CD14-positive monocyte (primary cell): ENCODE results near the gene VTI1B. TPM values are rescaled to one million over a fixed set of nuclear protein-coding genes. Genes with fewer than 3 reads are reported as not detected.

Source experiments
- DNase-seq, 3 donors: peaks; one replicate each; pipeline ENCODE4 v3.0.0-alpha.2; 2011 to 2022
- H2AFZ ChIP-seq: 2 replicates; pipeline ENCODE4 v1.6.0; 2012; ENCODE audit warnings: mild to moderate bottlenecking, low read depth, low read length, inconsistent platforms; ENCODE audit not compliant: insufficient read depth, poor library complexity, severe bottlenecking
- H3K27ac ChIP-seq, 2 donors: 1 replicate in 1 of 2; 2 replicates in 1 of 2; pipeline ENCODE4 v1.5.1; 2012 to 2013; ENCODE audit warnings: low read length in 2 of 2, control low read depth in 1 of 2, inconsistent platforms in 1 of 2, low read depth in 1 of 2, mild to moderate bottlenecking in 1 of 2
- H3K27me3 ChIP-seq, 2 donors: one replicate each; pipeline versions ENCODE4 v1.6.0 to v1.6.1; 2011 to 2013; ENCODE audit warnings: low read length in 2 of 2; ENCODE audit not compliant: control insufficient read depth in 2 of 2, insufficient read depth in 2 of 2
- H3K36me3 ChIP-seq, 2 donors: replicated peaks in 1 of 2; 1 replicate in 1 of 2; 2 replicates in 1 of 2; pipeline versions ENCODE4 v1.5.1 to v1.6.1; 2012 to 2013; ENCODE audit warnings: low read length in 2 of 2, control low read depth in 1 of 2, inconsistent platforms in 1 of 2, mild to moderate bottlenecking in 1 of 2; ENCODE audit not compliant: insufficient read depth in 2 of 2, control insufficient read depth in 1 of 2
- H3K4me1 ChIP-seq, 2 donors: 1 replicate in 1 of 2; 2 replicates in 1 of 2; pipeline versions ENCODE4 v1.5.1 to v1.6.1; 2012 to 2013; ENCODE audit warnings: low read length in 2 of 2, control low read depth in 1 of 2, inconsistent platforms in 1 of 2, mild to moderate bottlenecking in 1 of 2, moderate library complexity in 1 of 2; ENCODE audit not compliant: insufficient read depth in 2 of 2, control insufficient read depth in 1 of 2
- H3K4me2 ChIP-seq: replicated peaks from 2 replicates; pipeline ENCODE3; 2012; ENCODE audit warnings: low read length, moderate library complexity, mild to moderate bottlenecking; ENCODE audit not compliant: poor library complexity, severe bottlenecking; ENCODE audit errors: extremely low read depth
- H3K4me3 ChIP-seq, 3 experiments: fragments of 200-600 bp in 1 of 3; sonication (generic) in 1 of 3; replicated peaks in 1 of 3; 1 replicate in 2 of 3; 2 replicates in 1 of 3; pipeline ENCODE4 v1.5.1; 2011 to 2013; ENCODE audit warnings: low read length in 3 of 3, mild to moderate bottlenecking in 3 of 3, control low read depth in 2 of 3, low read depth in 2 of 3, inconsistent platforms in 1 of 3, moderate library complexity in 1 of 3
- H3K79me2 ChIP-seq: 2 replicates; pipeline ENCODE4 v1.6.0; 2012; ENCODE audit warnings: mild to moderate bottlenecking, control low read depth, inconsistent platforms, low read length, moderate library complexity; ENCODE audit not compliant: insufficient read depth
- H3K9ac ChIP-seq: 2 replicates; pipeline ENCODE4 v1.6.0; 2017; ENCODE audit warnings: low read length, mild to moderate bottlenecking; ENCODE audit not compliant: insufficient read depth, poor library complexity, severe bottlenecking
- H3K9me3 ChIP-seq, 2 donors: replicated peaks in 1 of 2; 1 replicate in 1 of 2; 2 replicates in 1 of 2; pipeline versions ENCODE4 v1.5.1 to v1.6.1; 2012 to 2013; ENCODE audit warnings: low read length in 2 of 2, control low read depth in 1 of 2; ENCODE audit not compliant: control insufficient read depth in 1 of 2, insufficient read depth in 1 of 2
- H4K20me1 ChIP-seq: 2 replicates; pipeline ENCODE4 v1.6.0; 2012; ENCODE audit warnings: mild to moderate bottlenecking, low read length, control low read depth, moderate library complexity; ENCODE audit not compliant: insufficient read depth
- H3K27ac Mint-ChIP-seq, 7 donors: one replicate each; pipeline ENCODE4 v1.8.0; 2020; ENCODE audit warnings: mild to moderate bottlenecking in 7 of 7, mixed read lengths in 7 of 7, moderate library complexity in 6 of 7, inconsistent platforms in 2 of 7
- H3K27me3 Mint-ChIP-seq, 3 donors: one replicate each; pipeline ENCODE4 v1.8.0; 2021 to 2022; ENCODE audit warnings: low read depth in 3 of 3, mild to moderate bottlenecking in 3 of 3, mixed read lengths in 3 of 3, moderate library complexity in 3 of 3, inconsistent platforms in 1 of 3
- H3K36me3 Mint-ChIP-seq, 2 donors: one replicate each; pipeline ENCODE4 v1.8.0; 2020; ENCODE audit warnings: mixed read lengths in 2 of 2, inconsistent platforms in 1 of 2, mild to moderate bottlenecking in 1 of 2
- H3K4me1 Mint-ChIP-seq: one replicate; pipeline ENCODE4 v1.8.0; 2020; ENCODE audit warnings: mild to moderate bottlenecking, mixed read lengths
- H3K4me3 Mint-ChIP-seq, 2 donors: one replicate each; pipeline ENCODE4 v1.8.0; 2020; ENCODE audit warnings: mild to moderate bottlenecking in 2 of 2, mixed read lengths in 2 of 2, moderate library complexity in 1 of 2
- H3K9me3 Mint-ChIP-seq, 7 donors: one replicate each; pipeline ENCODE4 v1.8.0; 2020 to 2022; ENCODE audit warnings: mixed read lengths in 7 of 7, mild to moderate bottlenecking in 6 of 7, moderate library complexity in 6 of 7, inconsistent platforms in 2 of 7
- WGBS: methylation state at CpG from one replicate; pipeline ENCODE4 v1.1.5; 2013; ENCODE audit warnings: missing lambda C conversion rate; ENCODE audit not compliant: insufficient coverage; 5-methylcytosine and 5-hydroxymethylcytosine counted together
- intact Hi-C, 2 donors: fragments of 100-400 bp; cut with micrococcal nuclease; formaldehyde crosslinking; loops; one replicate each; pipeline versions ENCODE4 v1.15.0 to v1.15.1; 2023
- polyA minus RNA-seq: library from RNA; depleted of rRNA, polyadenylated mRNA; stranded (reverse); fragments of >200 nt; gene quantifications from 2 replicates; pipeline ENCODE4 v1.2.3, GENCODE V29; 2012
- polyA plus RNA-seq, 3 donors: library from polyadenylated mRNA; depleted of rRNA in 1 of 3; unstranded in 2 of 3; stranded (reverse) in 1 of 3; fragments of 300-500 nt in 2 of 3; fragments of >200 nt in 1 of 3; fragmentation: Illumina TruSeq in 2 of 3; gene quantifications; 1 replicate in 2 of 3; 2 replicates in 1 of 3; pipeline ENCODE4 v1.2.3, GENCODE V29; 2012 to 2021
- total RNA-seq, 12 experiments: library from RNA in 1 of 12; stranded (reverse) in 1 of 12; fragments of 120-200 nt in 1 of 12; gene quantifications; one replicate each; pipeline ENCODE4 v1.2.4 and lab custom pipeline; 2013 to 2026; ENCODE audit warnings: mixed read lengths in 6 of 12, inconsistent platforms in 1 of 12
- TF ChIP-seq, protein P1 (sequence below): fragments of 200-600 bp; IDR thresholded peaks from one replicate; pipeline ENCODE4 v1.8.0; 2022; ENCODE audit warnings: antibody characterized with exemption, mild to moderate bottlenecking

The VTI1B gene, protein sequence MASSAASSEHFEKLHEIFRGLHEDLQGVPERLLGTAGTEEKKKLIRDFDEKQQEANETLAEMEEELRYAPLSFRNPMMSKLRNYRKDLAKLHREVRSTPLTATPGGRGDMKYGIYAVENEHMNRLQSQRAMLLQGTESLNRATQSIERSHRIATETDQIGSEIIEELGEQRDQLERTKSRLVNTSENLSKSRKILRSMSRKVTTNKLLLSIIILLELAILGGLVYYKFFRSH
- total RNA-seq (2013): 86.1 TPM
- 10 to 100 TPM; 31.3 to 84.7 (median 84.5) TPM for polyA plus RNA-seq
- 18.4 and 27.4 TPM in 2 replicates for polyA minus RNA-seq
- total RNA-seq (lab: John Stamatoyannopoulos, UW): 19.9 to 69.4 (median 54.6) reads per million in 11 experiments

GRCh38 chr14:67674480-67675218 is at the start of gene VTI1B:
Gene VTI1B (minus strand): TSS chr14:67674632. CDS start chr14:67674489, 143 bp downstream.
- peak within 1 kb of the TSS; percentile 95 for H3K9ac ChIP-seq
- intact Hi-C loops: loop anchor here (5.0 to 10.0 kb wide), 3 partner anchors 33 to 72 kb away; partner anchors contain the start of genes ARG2 (in 1 of the 2) and PIGH (in 1 of the 2)
- H3K36me3 ChIP-seq: peaks cover 4 to 21% of the 10 kb centered on the region in 2 donors
- TF ChIP-seq, protein P1, sequence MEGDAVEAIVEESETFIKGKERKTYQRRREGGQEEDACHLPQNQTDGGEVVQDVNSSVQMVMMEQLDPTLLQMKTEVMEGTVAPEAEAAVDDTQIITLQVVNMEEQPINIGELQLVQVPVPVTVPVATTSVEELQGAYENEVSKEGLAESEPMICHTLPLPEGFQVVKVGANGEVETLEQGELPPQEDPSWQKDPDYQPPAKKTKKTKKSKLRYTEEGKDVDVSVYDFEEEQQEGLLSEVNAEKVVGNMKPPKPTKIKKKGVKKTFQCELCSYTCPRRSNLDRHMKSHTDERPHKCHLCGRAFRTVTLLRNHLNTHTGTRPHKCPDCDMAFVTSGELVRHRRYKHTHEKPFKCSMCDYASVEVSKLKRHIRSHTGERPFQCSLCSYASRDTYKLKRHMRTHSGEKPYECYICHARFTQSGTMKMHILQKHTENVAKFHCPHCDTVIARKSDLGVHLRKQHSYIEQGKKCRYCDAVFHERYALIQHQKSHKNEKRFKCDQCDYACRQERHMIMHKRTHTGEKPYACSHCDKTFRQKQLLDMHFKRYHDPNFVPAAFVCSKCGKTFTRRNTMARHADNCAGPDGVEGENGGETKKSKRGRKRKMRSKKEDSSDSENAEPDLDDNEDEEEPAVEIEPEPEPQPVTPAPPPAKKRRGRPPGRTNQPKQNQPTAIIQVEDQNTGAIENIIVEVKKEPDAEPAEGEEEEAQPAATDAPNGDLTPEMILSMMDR: no peak
- H3K27ac Mint-ChIP-seq: peak within 1 kb of the TSS; percentile 89 to 96 (median 94)
- peak within 1 kb of the TSS; percentile 94 for H3K4me2 ChIP-seq
- no peaks in the 10 kb centered on the region for H3K9me3 Mint-ChIP-seq
- peak within 1 kb of the TSS; percentile 90 for H2AFZ ChIP-seq
- H3K27me3 Mint-ChIP-seq: peaks cover 0 to 2% (median 0%) of the 10 kb centered on the region in 3 donors
- H3K4me3 ChIP-seq: peak within 1 kb of the TSS; percentile 76 to 95 (median 89)
- H3K9me3 ChIP-seq: no peaks in the 10 kb centered on the region
- WGBS: under 1% methylated on average over 87 of the region's 87 CpGs
- H4K20me1 ChIP-seq: peaks cover 44% of the 10 kb centered on the region
- H3K4me1 ChIP-seq: peaks cover 22 to 31% of the 10 kb centered on the region in 2 donors
- peaks cover 28% of the 10 kb centered on the region for H3K4me1 Mint-ChIP-seq
- peak within 1 kb of the TSS; percentile 83 to 97 for H3K27ac ChIP-seq
- peaks cover 29 to 42% of the 10 kb centered on the region in 2 donors for H3K36me3 Mint-ChIP-seq
- peaks cover 47% of the 10 kb centered on the region for H3K79me2 ChIP-seq
- no peaks in the 10 kb centered on the region for H3K27me3 ChIP-seq
- peak within 1 kb of the TSS; percentile 91 to 96 for H3K4me3 Mint-ChIP-seq
- peak; percentile 59 to 69 (median 69) for DNase-seq

- no peaks in the 10 kb centered on the region for H3K36me3 Mint-ChIP-seq
- Histone ChIP-seq H3K4me1 (peaks cover 4 to 5% of the 10 kb centered on the region in 2 donors), H4K20me1 (no peaks in the 10 kb centered on the region), H3K9ac (no peak overlapping the region), H3K79me2 (no peaks in the 10 kb centered on the region), H3K4me3 (no peak overlapping the region), H2AFZ (no peak overlapping the region), H3K27me3 (peaks cover 10 to 18% of the 10 kb centered on the region in 2 donors), H3K9me3 (peaks cover 0 to 3% of the 10 kb centered on the region in 2 donors), H3K4me2 (no peak overlapping the region), H3K36me3 (no peaks in the 10 kb centered on the region), H3K27ac (no peak overlapping the region)
- no peak overlapping the region for H3K27ac Mint-ChIP-seq
- H3K9me3 Mint-ChIP-seq: peaks cover 0 to 15% (median 3%) of the 10 kb centered on the region in 7 donors
- H3K4me3 Mint-ChIP-seq: peak overlapping the region in 1 of 2 donors; percentile 56
- 7% methylated on average over 3 of the region's 3 CpGs for WGBS
- TF ChIP-seq, protein P1: no peak
- intact Hi-C loops: no loop called here
- H3K27me3 Mint-ChIP-seq: peaks cover 12 to 31% (median 14%) of the 10 kb centered on the region in 3 donors
- H3K4me1 Mint-ChIP-seq: peaks cover 10% of the 10 kb centered on the region
- DNase-seq: no peak
These were observed 47.9 kb upstream of the VTI1B start for GRCh38 chr14:67722293-67722692.
